ENCODE measurements around the gene TEX48.

The TEX48 gene

DNA sequence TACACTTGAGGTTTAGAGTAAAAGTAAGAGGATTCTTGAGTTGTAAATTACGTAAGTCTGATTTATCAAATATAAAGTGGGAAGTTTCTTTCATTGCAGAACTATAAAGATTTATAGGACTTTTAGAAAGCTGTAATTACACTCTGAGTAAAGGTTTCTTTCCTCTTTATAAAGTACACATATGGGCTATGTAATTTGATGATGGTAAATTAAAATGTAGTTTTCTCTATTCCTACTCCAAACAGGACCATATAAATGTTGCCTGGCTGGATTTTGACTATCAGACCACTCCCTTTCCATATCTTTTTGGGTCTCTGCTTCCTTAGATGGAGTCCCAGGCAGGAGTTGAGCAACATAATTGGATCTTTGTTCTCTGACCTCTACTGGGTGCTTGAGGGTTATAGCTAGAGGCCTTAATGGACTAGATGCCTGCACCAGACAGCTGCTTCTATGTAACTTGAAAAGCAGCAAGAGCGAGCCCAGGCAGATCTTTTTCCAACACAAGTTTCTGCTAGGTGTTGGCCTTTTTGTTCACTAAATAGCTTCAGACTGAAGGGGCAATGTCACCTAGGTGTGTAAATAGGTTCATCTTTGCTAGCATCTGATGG, 11.4 kb upstream of the TEX48 start:
- DNase-seq (ENCODE audit: low read depth) = no peak

DNA sequence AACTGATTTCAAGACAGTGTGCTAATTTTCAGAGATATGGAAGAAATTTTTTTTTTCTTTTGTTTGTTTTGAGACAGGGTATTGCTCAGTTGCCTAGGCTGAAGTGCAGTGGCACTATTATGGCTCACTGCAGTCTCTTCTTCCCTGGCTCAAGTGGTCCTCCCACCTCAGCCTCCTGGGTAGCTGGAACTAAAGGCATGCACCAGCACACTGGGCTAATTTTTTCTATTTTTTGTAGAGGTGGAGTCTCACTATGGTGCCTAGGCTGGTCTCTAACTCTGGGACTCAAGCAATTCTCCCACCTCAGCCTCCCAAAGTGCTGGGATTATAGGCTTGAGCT, 9.9 kb upstream of the TEX48 start:
- no peak for DNase-seq (ENCODE audit: low read depth)

DNA sequence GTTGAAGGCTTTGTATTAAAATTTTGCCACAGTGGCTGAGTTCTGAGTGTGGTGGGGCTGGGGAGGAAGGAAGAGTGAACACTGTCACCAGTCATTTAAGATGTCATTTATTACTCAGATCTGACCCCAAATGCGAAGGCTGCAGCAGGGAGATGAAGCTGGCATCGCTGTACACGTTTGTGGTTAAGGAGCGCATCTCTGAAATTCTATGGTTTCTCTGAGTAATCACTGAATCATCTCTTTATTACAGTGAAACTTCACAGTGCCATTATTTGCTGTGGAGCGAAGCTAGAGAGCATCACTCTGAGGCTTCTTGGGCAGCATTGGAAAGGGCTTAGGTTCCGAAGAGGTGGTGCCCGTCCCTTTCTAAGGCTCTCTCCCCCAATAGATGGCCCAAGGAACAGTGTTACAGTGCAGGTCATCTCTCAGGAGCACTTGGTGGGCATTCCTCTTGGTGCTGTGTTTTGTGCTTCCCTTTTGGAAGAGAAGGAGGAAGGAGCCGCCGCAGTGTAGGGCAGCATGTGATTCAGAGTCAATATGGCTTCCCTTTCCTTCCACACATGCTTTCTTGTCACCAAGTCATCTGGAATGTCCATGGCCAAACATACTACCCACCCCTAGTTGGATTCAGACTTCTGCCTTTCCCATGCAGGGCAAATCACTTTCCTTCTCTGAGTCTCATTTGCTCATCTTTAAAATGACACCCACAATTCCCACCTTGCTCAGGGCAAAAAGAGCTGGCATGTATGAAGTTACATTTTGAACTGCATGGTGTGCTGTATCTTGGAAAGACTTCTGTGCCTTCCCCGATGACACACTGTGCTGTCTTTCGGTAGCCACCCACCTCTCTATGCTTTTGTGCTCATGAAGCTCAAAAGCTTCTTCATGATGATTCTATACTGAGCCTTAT, 9.3 kb upstream of the TEX48 start:
- DNase-seq (ENCODE audit: low read depth) = no peak

DNA sequence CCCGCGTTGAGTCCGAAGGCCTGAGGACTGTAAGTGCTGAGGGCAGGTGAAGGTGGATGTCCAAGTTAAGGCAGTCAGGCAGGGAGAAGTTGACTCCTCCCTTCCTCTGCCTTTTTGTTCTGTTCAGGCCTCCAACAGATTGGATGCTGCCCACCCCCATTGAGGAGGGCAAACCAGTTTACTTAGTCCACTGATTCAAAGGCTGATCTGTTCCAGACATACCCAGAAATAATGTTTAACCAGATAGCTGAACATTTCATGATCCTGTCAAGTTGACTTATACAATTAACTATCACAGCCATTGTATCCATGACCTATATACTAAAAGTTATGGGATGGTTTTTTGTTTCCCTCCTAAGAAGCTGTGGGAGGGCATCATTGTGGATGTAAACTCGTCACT, 8.3 kb upstream of the TEX48 start:
- no peak for DNase-seq (ENCODE audit: low read depth)

DNA sequence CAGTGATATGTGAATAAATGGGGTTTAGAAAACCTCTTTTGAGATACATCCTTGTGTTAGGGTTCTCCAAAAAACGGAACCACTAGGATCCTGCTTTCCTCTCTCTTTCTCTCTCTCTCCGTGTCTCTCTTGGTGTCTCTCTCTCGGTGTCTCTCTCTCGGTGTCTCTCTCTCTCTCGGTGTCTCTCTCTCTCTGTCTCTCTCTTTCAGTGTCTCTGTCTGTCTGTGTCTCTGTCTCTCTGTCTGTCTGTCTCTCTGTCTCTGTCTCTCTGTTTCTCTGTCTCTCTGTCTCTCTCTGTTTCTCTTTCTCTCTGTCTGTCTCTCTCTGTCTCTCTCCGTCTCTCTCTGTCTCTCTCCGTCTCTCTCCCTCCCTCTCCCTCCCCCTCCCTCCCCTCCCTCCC, 7.8 kb upstream of the TEX48 start:
- no peak for DNase-seq (ENCODE audit: low read depth)

DNA sequence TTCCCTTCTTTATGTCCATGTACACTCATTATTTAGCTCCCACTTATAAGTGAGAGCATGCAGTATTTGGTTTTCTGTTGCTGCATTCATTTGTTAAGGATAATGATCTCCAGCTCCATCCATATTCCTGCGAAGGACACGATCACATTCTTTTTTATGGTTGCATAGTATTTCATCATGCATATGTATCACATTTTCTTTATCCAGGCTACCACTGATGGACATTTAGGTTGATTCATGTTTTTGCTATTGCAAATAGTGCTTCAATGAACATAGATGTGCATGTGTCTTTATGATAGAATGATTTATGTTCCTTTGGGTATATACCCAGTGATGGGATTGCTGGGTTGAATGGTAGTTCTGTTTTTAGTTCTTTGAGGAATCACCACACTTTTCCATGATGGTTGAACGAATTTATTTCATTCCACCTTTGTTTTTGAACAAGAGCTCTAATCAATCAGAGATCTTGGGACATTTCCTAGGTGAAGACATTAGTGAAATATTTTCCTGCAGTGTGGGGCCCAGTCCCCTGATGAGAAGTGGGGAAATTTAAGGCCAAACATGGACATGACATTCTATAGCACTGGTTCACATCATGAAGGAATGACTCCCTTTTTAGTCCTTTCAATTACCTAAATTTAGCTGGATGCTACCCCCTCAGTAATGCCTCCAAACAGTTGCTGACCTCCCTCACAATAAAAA, 7.1 kb upstream of the TEX48 start:
- DNase-seq (ENCODE audit: low read depth) = no peak

DNA sequence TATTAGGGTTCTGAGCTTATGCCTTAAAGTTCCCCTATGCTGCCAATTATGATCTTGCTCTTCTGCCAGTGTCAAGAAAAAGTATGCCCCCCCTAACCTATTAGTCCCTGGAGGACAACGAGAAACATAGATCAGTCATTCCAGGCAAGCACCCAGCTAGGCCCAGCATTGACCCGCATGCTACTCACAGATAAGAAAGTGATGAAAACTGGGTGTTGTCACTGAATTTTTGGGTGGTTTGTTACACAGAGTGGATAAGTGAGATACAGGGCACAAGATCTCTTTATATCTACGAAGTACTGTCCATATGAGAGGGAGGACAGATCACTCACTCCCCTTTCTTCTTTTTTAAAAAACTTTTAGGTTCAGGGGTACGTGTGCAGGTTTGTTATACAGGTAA, 6.4 kb upstream of the TEX48 start:
- no peak for DNase-seq (ENCODE audit: low read depth)

DNA sequence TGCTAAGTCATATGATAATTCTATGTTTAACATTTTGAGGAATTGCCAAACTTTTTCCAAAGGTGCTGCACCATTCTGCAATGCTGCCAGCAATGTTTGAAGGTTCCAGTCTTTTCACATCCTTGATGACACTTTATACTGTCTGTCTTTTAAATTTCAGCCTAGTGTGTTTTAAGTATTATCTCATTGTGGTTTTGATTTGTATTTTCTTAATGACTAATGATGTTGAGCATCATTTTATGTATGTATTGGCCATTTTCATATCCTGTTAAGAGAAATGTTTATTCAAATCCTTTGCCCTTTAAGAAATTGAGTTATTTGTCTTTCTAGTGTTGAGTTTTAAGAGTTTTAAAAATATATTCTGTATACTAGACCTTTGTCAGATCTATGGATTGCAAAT, 5.0 kb upstream of the TEX48 start:
- no peak for DNase-seq (ENCODE audit: low read depth)

DNA sequence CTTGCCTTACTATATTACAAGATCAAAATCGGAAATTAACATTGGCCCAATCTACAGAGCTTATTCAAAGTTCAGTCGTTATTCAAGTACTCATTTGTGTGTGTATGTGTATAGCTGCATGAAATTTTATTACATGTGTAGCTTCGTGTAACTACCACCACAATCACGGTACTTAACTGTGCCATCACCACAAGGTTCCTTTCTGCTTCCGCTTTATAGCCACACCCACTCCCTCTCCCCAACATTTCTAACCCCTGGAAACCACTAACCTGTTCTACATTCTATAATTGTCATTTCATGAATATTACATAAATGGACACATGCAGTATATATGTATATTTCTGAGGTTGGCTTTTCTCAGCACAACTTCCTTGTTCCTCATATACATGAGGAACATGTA, 4.0 kb upstream of the TEX48 start:
- DNase-seq (ENCODE audit: low read depth) = no peak

DNA sequence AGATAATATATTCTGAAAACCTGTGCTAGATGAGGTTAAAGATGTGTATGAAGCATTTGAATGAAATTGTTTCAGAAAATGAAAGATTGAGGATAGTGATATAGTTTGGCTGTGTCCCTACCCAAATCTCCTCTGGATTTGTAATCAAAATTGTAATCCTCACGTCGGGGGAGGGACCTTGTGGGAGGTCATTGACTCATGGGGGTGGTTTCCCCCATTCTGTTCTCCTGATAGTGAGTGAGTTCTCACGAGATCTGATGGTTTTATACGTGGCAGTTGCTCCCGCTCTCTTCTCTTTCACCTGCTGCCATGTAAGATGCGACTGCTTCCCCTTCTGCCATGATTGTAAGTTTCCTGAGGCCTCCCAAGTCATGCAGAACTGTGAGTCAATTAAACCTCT, 2.0 kb upstream of the TEX48 start:
- DNase-seq (ENCODE audit: low read depth) = no peak

DNA sequence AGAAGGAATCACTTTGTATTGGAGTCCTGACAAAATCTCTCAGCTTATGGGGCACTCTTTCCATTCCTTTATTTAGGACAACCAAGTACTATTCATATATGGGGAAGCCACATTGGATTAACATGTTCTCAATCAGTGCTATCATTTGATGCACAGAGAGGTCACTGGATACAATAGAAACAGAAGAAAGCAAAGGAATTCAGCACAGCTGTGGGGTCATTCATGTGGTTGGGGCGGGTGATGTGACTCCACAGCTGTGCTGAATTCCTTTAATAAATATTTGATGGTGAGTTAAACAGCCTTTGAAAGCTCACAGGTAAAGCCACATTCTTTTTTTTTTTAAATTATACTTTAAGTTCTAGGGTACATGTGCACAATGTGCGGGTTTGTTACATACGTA, 854 bp upstream of the TEX48 start:
- DNase-seq (ENCODE audit: low read depth) = no peak

DNA sequence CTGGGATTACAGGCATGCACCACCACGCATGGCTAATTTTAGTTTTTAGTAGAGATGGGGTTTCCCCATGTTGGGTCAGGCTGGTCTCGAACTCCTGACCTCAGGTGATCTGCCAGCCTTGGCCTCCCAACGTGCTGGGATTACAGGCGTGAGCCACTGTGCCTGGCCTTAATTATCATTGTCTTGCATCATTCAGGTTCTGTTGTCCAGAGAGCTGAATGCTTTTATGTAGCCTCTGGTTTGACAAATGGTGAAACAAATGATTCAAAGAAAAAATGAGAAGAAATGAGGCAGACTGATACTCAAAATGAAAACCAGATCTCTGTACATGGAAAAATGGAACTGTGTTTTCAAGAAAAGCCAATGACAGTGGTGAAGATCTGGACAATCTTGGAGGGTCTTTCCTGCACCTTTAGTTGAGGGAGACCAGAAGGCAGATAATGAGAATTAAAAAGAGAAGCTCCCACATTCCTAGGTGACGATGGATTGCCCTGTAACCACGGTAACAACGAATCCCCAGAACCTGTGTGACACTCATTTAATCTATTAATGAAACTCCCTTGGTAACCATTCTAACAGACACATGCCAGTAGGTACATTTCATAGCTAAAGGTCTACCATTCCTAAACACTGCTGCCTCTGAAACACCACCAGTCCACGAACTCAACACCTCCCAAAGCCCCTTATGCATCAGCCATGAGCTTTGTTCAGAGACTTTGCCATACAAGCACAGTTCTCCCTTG, 1.6 kb downstream of the TEX48 start:
- DNase-seq (ENCODE audit: low read depth) = no peak

DNA sequence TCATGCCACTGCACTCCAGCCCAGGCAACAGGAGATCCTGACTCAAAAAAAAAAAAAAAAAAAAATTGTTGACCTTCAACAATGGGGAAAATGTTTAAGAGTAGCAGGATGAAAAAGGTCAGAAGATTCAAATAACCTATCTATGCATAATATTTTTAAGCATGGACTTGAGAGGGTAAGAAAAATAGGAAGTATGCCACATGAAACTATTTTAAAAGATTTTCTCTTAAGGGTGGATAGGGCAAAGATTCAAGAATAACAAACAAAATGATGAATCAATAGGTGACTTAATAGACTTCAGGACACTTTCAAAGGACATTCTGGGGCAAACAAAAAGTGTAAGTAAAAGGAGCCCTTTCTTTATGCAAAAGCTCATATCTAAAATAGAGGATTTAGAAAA, 3.2 kb downstream of the TEX48 start:
- no peak for DNase-seq (ENCODE audit: low read depth)

DNA sequence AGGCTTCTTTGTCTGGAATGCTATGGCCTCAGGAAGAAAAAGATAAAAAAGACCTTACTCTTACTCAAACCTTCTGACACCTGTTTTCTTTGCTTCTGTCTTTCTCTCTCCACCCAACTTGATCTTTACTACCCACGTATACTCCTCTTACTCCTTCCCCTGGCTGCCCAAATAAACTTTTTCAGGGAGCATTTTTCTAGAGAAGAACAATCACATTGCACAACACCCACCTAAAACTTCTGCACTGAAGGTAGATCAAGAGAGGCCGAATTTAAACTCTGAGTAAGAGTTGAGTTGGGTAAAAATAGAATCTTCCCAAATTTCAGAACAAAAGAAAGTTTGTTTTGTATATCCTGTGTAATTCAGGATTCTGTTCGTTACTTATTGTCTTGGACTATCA, 3.9 kb downstream of the TEX48 start:
- no peak for DNase-seq (ENCODE audit: low read depth)

DNA sequence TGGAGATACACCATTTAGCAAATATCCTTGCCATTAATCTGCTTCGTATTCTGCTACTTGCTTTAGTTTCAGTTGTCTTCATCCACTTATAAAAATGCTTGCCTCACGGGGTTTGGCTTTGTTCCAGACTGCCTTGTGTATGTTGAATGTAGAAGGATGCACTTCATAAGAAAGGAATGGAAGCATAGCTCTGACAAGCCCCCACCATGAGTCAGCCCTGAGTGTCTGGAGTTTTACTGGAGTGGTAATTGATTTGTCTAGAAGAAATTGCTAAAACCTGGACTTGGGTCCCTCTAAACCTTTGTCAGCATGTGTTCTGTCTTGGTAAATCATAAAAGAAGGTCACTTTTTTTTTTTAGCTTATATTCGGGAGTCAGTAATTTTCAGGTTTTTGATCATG, 4.6 kb downstream of the TEX48 start:
- DNase-seq (ENCODE audit: low read depth) = no peak

DNA sequence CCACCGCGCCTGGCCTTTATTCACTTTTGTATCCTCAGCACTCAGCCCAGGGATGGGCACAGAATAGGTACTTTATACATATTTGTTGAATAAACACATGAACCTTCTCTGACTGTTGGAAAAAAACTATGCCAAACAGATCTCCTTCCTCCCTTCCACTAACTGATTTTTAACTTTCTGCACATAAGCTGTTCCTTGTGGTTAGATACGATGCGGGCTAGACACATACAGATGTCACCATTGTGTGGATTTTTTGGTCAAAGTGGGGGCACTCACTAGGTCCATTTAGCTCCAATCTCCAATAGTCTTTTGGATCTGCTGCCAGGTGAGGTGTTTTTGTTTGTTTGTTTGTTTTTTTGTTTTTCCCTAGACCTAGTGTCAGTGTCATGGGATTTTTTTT, 5.1 kb downstream of the TEX48 start:
- no peak for DNase-seq (ENCODE audit: low read depth)

DNA sequence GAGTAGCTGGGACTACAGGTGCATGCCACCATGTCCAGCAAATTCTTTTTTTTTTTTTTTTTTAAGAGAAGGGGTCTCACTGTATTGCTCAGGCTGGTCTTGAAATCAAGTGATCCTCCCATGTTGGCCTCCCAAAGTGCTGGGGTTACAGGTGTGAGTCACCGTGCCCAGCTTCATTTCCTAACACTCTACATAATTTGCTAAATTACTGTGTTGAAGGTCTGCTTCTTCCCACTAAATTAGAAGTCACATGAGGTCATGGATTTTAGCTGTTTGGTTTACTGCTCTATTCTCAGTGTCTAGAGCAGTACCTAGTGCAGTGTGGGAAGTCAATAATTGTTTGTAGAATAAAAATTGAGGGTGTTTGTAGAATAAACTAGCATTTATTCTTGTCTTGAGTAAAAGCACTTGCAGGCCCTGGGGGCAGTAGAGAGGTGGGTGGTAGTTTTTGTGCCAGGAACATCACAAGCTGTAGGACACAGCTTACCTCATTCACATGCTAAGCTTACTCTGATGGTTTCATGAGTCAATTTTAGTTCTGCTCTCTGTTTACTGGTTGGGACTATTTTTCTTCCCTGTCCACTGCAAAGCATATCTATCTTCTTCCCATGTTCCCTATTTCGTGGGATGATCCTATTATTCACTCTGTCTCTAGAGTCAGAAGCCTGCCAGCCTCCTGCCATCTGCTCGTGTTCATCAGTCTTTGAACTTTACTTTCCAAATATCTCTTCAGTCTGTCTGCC, 7.0 kb downstream of the TEX48 start:
- DNase-seq (ENCODE audit: low read depth) = no peak

DNA sequence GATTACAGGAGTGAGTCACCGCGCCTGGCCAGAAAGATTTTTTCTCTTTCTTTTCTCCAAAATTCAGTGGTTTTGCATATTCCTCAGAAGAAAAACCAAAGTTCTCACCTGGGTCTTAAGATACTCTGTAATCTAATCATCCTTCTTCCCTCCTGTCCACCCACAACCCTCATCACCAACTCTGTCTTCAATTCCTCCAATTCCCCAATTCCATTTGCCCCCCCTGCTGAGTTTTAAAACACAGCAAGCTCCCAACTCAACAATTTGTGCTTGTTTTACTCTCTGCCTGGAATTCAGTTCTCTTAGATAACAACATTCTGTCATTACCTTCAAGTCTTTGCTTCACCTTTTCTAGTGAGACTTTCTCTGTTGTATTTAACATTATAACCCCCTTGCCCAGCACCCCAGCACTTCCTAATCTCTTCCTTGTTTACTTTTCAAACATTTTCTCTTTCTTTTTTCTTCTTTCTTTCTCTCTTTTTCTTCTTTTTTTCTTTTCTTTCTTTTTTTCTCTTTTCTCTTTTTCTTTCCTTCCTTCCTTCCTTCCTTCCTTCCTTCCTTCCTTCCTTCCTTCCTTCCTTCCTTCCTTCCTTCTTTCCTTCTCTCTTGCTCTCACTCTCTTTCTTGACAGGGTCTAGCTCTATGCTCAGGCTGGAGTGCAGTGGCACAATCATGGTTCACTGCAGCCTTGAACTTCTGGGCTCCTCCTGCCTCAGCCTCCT, 7.8 kb downstream of the TEX48 start:
- no peak for DNase-seq (ENCODE audit: low read depth)

DNA sequence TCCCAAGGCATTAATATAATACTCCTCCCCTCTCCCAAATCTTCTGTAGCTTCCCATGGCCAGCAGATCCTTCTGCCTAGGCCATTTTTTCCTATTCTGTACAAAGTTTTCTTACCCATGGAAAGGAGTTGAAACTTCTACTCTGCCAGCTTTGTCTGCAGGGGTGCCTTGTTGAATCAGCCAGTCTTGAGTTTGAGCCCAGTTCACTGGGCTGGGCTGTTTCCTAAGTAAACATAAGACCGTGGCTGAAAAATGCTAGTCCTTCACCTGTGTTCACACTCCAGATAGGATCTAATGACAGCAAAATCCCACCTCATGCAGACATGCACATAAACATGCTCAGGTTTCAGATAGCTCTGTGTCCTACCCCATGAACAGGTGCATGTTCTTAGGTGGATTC, 10.4 kb downstream of the TEX48 start:
- no peak for DNase-seq (ENCODE audit: low read depth)

DNA sequence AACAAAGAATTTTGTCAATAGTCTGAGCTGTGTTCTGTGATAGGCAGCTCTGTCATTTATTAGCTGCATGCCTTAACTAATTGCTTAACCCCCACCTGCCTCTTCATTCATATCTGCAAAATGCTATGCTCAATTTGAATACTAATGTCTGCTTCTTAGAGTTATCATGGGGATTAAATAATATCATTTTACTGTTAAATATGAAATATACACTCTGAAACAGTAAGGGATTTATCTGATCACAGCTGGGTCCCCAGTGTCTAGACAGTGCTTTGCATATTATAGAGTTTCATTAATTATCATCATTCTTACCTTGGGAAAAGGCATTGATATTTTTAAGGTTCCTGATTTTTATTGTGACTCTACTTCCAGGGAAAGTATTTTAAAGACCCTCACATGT, 12.0 kb downstream of the TEX48 start:
- DNase-seq (ENCODE audit: low read depth) = no peak

DNA sequence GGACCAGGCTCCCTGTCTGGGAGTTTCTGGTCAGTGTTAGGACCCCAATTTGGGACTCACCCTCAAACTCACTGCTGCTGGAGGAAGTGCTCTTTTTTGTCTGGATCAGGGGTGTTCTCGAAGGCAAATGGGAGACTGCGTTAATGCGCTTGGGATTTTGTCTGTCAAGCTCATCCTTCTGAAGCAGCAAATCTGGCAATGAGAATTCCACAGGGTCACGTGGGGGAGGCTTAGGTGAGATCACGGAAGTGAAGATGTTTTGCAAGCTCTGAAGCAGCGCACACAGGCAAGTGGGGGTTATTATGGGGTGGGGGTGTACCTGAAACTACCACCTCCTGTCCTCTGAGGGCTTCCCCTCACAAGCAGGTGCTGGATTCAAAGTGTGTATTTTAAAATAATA, 13.8 kb downstream of the TEX48 start:
- DNase-seq (ENCODE audit: low read depth) = no peak

Measured in stimulated activated CD8-positive, alpha-beta memory T cell treated with anti-CD3 and anti-CD28 coated beads, Interleukin-15, amount 100 ng/mL, for 24 hours (primary cell).